HG03060 (cell line): ENCODE results near the gene FEM1A.
"Not testable (repeated sequence)": the region's sequence is repeated elsewhere in the genome, so short reads cannot be mapped to it uniquely, and the experiment has no call there.

Source experiments
- ATAC-seq: cut with Tn5 transposase; IDR thresholded peaks from one replicate; pipeline ENCODE4 v1.9.1; 2021; ENCODE audit warnings: low read depth, moderate number of reproducible peaks; ENCODE audit not compliant: unreplicated experiment

FEM1A gene

DNA sequence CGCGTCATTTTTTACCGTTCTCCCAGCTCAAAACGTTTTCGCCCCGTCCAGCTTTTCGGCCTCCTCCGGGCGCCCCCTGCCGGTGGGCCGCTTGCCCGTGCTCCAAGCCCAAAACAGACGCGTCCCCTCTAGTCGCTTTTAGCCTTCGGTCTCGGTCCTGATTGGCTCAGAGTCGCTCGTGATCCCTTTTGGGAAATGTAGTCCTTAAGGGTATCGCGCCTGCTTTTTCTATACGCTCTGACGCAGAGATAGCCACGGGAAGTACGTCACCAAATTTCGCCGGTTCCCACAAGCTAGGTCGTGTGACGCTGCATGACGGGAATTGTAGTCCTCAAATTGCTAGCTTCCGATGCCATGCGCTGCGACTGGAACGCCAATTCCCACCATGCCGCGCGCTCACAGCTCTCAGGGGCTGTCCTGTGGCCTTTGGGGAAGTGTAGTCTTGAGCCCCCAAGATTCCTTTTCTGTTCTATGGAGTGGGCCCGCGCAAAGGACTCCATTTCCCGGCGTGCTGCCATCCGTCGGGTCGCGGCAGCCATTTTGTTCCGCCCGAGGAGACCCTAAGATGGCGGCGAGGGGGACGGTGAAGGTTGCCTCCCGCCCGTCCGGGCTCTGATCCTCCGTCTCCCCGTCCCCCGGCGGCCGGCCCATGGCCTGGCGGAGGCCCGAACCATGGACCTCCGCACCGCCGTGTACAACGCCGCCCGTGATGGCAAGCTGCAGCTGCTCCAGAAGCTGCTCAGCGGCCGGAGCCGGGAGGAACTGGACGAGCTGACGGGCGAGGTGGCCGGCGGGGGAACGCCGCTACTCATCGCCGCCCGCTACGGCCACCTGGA is at the start of gene FEM1A:
TSS of gene FEM1A (plus strand) at position 552 of the 836 bp plus-strand sequence. CDS start at position 673, 121 bp downstream.
- ATAC-seq, result peak; percentile 98

- ATAC-seq, result no peak
Observed at GRCh38 chr19:4742723-4743646, 48.5 kb upstream of the FEM1A start.

- ATAC-seq, result no peak
Observed at GRCh38 chr19:4744451-4745174, 46.9 kb upstream of the FEM1A start.

- ATAC-seq, result not testable (repeated sequence)
Observed at GRCh38 chr19:4745175-4745574, 46.4 kb upstream of the FEM1A start.

DNA sequence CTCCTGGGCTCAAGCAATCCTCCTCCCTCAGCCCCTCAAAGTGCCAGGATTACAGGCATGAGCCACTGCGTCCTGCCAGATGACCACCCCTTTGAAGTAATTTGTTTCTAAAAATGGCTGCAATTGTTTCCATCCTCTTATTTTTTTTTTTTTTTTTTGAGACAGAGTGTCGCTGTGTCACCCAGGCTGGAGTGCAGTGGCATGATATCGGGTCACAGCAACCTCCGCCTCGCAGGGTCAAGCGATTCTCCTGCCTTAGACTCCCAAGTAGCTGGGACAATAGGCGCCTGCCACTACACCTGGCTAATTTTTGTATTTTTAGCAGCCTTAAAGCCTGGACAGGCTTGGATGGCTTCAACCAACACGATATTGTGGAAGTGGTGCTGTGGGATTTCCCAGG is 45.5 kb upstream of the FEM1A start:
- ATAC-seq, result no peak

DNA sequence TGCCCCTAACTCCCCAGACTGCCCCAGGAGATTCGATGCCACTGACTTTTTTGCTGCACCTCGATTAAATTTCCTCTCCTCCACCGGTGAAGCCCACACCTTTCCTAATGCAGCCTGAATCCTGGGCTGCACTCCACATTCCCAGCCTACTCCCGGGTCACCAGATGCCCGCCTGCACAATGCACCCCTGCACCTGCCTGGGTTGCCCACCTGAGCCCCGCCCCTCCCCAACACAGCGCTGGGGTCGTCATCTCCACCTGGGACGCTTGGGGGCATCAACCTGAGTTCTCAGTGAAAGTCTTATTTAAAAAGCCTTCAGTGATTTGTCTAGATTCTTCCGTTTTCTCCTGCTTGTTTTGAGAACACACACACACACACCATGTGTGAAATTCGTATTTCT is 43.3 kb upstream of the FEM1A start:
- ATAC-seq, result no peak

DNA sequence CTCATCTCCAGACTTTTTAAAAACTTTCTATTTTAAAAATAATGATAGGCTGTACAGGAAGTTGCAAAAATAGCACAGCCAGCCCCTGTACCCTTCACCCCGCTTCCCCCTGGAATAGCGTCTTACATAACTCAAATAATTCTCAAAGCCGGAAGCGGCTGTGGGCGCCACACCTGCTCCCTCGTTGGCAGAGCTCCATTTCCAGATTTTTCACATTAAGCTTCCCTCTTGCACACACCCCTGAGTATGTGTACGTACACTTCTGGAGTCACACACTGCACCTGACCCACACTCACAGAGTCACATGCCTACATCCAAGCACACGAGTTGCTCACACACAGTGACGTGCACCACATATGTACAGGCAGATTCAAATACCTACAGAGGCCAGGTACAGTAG is 42.9 kb upstream of the FEM1A start:
- no peak for ATAC-seq

DNA sequence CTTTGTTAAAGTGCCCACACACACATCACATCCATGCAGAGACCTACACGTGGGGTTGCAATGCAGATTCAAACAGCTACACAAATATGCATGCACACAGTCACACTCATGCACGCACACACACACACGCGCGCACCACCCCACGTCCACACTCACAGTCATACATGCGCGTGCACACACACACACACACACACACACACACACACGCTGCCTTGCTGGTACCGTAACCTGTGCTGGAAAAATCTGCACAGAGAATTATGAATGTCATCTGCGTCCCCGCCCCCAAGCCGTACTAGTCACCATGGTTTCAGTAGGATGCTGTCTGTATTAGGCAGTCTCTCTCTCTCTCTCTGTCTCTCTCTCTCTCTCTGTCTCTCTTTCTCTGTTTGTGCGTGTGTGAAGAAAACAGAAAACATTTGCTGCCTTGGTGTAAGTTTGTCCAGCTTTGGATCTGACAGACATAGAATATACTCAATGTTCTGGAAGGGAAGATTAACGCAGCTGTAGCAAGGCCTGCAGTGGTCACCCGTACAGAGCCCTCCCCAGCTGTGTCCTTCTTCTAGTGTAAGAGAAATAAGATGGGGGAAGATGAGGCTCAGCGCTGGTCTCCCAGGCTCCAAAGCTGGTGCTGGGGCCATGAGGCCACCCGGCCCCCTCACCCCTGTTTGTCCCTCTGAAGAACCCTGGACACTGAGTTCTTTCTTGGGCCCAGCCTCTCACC is 41.5 kb upstream of the FEM1A start:
- no peak for ATAC-seq

- no peak for ATAC-seq
Observed at GRCh38 chr19:4754248-4754647, 37.3 kb upstream of the FEM1A start.

GRCh38 chr19:4755459-4755858 is 36.1 kb upstream of the FEM1A start:
- no peak for ATAC-seq

DNA sequence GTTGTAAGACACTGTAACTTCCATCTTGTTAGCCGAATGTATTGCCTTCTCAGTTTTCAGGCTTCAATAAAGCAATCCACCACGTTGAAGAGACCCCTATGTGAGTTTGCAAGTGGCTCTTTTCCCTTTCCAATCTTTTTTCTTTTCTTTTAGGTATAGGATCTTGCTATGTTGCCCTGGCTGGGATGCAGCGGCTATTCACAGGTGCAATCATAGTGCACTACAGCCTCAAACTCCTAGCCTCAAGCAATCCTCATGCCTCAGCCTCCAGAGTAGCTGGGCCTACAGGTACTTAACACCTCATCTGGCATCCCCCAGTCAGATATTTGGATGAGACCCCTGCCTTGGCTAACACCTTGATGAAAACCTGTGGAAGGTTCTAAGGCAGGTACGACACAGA is 33.5 kb upstream of the FEM1A start:
- no peak for ATAC-seq

GRCh38 chr19:4758659-4759058 is 32.9 kb upstream of the FEM1A start:
- no peak for ATAC-seq

- ATAC-seq, result no peak
Observed at GRCh38 chr19:4759388-4760284, 31.9 kb upstream of the FEM1A start.

GRCh38 chr19:4760285-4760650 is 31.3 kb upstream of the FEM1A start:
- no peak for ATAC-seq

- no peak for ATAC-seq
Observed at GRCh38 chr19:4763021-4763420, 28.5 kb upstream of the FEM1A start.

DNA sequence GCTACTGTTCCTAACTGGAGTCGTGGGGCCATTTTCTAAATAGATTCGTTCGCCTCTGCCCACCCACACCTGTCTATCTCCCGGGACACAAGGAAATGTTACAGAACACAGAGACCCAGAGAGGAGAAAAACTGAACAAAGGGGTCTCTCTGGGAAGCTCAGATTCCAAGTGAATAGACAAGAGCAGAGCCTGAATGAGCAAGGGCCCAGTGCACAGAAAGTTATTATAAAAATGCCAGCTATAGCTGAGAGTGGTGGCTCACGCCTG is 27.2 kb upstream of the FEM1A start:
- no peak for ATAC-seq

DNA sequence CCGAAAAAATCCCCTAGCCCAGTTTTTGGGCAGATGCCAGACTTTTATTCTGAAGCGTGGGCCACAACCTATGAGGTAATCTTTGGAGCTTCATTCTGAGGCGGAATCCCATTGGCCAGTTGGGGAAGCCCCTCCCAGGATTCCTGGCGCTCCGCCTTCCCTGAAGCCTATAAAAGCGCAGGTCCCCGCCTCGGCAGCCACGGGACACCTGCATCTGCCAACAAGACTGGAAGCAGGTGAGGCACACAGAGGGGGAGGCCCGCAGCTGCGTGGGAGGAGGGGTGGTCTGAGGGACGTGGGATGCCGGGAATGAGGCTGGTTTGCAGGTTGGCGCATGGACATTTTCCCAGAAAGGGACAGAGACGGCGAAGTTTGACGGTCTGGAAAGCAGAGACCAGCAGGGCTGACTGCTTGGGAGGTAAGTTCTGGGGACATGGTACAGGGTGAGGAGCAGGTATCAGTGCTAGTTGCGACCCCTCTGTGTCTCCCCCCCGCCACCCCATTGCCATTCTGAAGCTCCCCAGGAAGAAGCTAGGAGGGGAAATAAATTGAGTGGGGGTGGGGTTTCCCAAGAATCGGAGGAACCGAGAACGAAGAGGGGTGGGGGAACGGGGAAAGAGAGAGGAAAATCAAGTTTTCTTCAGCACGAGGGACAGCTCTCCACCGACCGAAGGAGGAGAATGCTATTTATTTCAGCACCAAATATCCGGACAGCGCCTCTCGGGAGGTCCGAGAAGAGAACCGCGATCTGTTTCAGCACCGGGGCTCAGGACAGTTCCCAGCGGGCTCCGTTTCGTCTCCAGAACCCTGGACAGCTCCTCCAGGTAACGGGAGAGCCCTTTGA is 22.4 kb upstream of the FEM1A start:
- no peak for ATAC-seq

- no peak for ATAC-seq
Observed at GRCh38 chr19:4772566-4772965, 19.0 kb upstream of the FEM1A start.
